ENCODE measurements around the gene CENPP.
A peak's percentile ranks its signal among the peaks of the same experiment; 100 is the strongest.

CENPP gene

DNA sequence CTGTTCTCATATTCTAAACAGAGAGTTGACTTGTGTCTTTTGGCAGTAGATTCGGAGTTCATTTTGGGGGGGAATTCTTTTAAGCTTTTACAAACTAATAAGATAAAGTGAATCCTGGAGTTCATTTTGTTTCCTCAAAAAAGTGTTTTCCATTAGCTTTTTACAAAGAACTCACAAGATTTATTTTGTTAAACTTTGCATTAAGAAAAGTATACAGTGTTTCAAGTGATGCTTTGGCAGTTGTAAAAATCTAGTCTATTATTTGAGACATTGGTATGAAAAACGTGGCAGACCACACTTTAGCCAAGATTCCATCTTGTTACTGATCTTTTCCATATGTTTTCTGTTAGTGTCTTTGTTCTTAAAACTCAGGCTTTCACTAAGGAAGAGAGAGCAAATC is 99.7 kb downstream of the CENPP start:
- ATAC-seq = no peak
- no peak for DNase-seq

DNA sequence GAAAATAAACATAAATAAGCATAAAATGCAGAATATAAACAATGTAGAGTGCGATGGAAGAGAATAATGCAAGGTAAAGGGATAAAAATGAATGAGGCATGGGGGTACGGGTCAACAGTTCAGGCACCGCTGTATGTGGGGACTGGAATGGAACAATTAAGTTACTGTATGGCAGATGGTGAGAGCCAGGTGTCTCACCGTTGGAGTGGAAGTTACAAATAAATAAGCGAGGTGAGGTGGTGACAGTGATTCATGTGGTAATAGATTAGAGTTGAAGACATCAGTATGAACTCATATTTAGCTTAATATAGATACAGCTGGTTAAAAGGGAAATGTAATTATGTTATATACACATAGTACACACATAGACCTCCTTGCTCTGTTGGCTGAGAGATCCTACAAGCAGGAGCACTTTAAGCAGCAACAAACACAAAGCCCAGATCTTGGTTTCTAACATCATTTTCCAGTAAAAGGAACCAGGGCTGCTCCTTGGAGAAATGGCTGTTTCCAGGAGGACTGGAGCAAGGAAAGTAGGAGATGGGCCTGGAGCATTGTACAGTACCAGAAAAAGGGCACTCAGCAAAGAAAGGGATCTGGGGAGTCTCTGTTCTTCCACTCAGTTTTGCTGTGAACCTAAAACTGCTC is 100.9 kb downstream of the CENPP start:
- DNase-seq (no peak), ATAC-seq (no peak)

DNA sequence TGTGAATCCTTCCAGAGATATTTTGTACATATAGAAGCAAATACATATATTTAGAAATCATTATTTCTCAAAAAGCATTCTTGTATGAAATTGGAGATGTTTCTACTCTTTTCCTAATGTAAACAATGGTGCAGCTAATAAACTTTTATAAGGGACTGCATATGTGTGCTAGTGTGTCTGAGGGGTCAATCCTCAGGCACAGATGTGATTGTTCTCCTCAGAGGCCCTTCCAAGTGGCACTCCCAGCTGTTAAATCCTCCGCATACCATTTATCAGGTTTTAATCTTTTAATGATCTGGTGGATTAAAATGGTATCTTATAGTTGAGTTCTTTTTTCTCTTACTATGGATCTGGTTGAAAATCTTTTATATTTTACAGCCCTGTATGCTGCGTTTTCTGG is 104.1 kb downstream of the CENPP start:
- no peak for ATAC-seq
- DNase-seq = no peak

DNA sequence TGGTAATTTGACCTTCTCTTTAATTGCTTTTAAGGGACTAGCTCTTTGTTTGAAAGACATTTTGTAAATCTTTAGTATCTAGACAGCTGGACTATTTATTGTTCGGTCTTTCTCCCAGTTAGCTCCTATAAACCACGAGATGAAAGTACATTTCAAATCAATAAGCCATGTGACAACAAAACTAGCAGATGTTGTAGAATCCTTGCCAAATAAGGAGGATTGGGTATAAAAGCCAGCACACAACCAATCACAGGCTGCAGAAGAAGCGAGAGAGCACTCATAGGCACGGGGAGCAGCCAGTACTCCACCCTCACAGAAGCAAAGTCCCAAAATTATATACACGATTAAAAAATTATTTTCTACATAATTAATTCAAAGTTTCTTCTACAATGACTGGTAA is 106.6 kb downstream of the CENPP start:
- DNase-seq (no peak), ATAC-seq (no peak)

DNA sequence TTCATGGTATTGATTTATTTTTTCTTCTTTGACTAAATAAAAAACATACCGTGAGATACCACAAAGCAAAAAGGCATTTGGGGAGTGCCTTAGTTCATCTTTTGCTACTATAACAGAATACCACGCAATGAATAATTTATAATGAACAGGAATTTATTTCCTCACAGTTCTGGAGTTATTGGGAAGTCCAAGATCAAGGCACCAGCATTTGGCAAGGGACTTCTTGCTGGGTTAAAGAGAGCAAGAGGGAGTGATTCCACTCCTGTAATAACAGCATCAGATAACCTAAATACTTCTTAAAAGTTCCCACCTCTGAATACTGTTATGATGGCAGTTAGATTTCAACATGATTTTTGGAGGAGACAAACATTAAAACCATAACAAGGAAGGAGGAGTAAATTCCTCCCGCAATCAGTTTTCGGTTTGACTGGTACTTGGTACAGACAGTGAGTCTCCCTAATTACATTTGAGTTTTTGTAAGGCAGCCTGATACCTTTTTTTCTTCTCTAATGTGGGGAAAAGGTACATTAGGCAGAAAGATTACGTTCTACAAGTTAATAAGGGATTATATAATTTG is 107.3 kb downstream of the CENPP start:
- DNase-seq (no peak), ATAC-seq (no peak)

DNA sequence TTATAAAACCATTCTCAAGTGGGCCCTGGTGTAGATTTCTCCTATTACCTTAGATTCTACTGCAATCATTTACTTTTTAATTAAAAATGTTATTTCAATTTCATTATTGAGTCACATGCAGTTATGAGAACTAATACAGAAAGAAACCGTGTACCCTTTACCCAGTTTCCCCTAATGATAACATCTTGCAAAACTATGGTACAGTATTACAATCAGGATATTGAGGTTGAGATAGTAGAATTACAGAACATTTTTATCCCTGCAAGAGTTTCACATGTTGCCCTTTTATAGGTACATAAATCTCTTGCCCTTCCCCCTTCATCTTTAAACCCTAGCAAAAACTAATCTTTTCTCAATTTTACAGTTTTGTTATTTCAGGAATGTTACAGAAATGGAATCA is 109.5 kb downstream of the CENPP start:
- no peak for DNase-seq
- ATAC-seq = no peak

DNA sequence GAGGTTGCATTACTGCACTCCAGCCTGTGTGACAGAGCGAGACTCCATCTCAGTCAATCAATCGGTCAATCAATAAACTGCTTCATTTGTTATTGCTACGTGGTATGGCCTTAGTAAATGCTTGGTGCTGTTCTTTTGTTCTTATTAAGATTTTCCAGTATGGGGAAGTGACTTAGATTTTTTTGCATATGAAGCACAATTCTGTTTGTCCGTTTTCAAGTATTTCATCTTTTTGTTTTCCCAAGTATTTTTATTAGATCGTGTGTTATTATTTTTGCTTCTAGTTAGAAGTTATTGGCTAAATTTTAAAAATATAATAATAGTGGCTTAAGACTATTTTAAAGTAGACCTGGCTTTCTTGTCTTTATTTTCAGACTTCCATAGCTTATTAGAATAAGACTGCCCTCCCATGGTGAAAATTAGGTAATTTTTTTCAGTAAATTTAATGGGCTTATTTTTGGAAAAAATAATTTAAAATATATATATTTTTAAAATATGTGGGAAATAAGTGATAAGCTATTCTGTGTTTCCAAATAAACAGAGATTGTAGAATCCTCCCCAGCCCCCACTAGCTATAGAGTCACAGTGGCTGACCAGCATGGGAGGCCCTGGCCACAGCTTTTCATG is 113.3 kb downstream of the CENPP start:
- ATAC-seq (no peak), DNase-seq (no peak)

DNA sequence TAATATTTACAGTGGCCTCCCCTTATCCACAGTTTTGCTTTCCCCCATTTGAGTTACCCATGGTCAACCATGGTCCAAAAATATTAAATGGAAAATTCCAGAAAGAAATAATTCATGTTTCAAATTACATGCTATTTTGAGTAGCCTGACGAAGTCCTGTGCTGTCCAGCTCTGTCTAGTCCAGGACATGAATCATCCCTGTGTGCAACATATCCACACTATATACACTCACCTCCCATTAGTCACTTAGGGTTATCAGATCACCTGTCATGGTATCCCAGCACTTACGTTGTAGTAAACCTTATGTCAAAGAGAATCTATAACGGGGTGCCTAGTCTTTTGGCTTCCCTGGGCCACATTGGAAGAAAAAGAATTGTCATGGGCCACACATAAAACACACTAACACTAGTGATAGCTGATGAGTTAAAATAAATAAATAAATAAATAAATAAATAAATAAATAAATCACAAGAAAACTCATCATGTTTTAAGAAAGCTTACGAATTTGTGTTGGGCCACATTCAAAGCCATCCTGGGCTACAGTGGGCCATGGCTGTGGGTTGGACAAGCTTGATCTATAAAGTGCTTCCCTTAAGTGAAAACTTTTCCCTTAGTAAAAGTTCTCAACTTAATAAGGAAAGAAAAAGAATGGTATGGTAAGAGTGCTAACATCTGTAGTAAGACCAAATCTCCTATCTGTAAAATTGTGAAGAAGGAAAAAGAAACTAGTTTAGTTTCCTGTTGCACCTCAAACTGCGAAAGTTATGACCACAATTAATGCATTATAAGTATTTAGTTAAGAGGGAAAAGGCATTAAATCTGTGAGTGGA is 114.4 kb downstream of the CENPP start:
- no peak for DNase-seq
- ATAC-seq = no peak

DNA sequence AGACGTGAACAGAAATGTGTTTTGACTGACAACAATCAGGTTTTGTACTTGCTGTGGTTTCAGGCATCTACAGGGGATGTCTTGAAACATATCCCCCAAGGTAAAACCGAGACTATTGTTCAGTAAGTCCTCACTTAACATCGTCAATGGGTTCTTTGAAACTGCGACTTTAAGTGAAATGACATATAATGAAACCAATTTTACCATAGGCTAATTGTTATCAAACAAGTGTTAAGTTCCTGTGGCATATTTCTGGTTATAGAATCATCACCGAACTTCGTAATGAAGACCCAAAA is 114.9 kb downstream of the CENPP start:
- no peak for DNase-seq

DNA sequence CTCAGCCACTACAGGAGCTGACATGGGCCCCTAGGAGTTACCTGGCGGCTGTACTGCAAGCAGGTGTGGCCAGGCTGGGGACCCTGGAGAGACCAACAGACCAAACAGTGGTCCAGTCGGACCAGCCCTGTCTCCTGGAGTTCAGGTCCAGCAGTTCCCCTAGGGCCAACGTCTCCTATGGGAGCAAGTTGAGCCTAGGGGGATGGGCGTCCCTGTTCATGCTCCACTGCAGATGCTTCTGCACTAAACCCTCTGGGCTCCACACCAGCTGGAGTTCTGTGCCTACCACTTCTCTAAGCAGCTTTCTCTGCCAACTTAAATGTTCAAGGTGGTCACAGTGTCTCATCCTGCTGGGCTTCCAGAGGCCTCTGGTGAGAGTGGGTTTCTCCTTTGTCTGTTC is 119.1 kb downstream of the CENPP start:
- DNase-seq (no peak), ATAC-seq (no peak)

More for the DNA sequence above, 114.9 kb downstream of the CENPP start:
- ATAC-seq = peak; percentile 43

DNA sequence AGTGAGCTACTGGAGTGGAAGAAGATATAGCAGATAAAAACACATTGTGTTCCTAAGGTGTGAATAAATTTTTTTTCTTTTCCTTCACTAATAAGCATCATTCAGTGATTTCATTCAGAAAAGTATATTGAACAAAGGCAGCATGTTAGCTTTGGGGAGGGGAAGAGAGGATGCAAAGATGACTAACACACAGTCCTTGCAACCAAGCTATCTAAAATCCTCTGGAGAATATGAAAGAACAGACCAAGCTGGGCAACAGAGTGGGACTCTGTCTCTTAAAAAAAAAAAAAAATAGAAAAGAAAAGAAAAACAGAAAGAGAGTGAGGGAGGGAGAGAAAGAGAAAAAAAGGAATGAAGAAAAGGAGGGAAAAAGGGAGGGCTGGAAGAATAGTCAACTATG is 120.8 kb downstream of the CENPP start:
- DNase-seq (no peak), ATAC-seq (no peak)

DNA sequence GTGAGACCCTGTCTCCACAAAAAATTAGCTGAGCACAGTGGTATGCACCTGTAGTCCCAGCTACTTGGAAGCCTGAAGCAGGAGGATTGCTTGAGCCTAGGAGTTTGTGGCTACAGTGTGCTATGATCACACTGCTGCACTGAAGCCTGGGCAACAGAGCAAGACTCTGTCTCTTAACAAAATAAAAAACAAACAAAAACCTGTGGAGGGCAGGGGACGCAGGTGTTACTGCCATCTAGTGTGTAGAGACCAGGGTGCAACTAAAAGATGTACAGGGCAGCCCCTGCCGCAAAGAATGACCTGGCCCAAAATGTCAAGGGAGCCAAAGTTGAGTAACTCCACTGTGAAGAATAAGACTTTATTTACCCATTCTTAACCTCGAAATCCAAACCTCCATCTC is 129.5 kb downstream of the CENPP start:
- DNase-seq = no peak
- no peak for ATAC-seq

DNA sequence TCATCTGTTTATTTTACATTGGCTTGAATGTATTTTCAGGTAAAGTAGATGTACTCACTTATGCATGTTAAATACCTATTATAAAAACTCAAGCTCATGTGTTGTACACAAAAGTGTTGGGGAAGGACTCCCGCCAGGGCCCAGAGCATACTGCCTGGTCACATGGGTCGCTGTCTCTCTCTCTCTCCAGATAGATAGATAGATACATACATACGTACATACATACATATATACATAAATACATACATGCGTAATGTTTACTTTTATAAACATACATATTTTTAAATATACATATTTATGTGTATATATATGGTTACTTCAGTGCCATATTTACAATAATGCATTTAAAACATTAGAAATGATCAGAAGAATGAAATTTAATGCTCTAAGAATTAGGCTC is 131.8 kb downstream of the CENPP start:
- no peak for ATAC-seq
- no peak for DNase-seq

DNA sequence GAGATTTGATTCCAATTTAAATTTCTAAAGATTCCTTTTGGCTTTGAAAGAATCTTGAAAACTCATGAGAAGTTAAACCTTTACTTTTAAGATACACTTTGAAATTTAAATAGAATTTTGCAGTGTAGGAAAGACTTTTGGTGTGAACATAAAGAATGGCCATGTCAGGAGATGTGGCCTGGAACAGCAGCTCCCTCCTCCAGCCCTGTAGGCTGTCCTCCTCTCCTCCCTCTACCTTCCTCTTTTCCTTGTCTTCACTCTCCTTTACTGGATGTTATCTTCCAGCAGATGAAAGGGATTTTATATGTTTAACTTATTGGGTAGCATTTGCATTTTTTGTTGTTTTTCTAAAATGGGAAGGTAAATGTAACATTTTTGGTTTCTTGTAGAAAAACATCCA is 137.6 kb downstream of the CENPP start:
- no peak for ATAC-seq

DNA sequence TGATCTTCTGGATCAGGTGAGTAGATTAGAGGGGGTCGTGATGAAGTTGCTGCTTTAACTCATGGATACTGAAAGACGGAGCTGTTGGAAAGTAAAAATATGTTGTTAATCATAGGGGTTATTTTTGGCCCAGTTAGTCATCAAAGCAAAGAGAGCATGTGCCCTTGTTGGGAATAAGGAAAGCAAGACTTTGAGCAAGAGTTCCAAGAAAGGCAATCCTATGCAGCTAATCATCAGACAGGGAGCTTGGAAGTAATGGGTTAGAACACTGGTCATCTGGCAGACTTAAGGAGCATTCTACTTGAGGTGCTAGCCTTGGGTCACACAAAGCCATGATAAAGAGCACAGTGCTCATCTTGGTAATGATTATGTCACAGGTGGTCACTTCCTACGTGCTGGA is 138.2 kb downstream of the CENPP start:
- ATAC-seq (no peak), DNase-seq (no peak)

More for the DNA sequence above, 137.6 kb downstream of the CENPP start:
- no peak for DNase-seq

DNA sequence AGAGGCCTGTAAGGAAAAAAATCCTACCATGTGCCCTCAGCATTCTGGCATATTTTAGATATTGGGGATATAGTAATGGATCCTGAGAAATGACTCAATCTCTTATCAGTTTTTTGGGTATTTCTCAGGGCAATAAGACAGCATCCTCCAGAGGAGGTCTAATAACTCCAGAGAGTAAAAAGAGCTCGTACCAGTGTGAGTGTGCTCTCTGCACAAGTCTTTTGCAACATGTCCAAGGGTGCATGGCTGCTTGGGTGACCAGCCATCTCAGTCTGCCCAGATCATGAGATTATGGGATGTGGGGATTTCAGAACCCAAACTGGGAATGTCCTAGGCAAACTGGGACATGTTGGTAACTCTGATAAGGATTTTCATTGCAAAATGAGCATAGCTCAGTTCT is 141.3 kb downstream of the CENPP start:
- DNase-seq = no peak
- no peak for ATAC-seq

DNA sequence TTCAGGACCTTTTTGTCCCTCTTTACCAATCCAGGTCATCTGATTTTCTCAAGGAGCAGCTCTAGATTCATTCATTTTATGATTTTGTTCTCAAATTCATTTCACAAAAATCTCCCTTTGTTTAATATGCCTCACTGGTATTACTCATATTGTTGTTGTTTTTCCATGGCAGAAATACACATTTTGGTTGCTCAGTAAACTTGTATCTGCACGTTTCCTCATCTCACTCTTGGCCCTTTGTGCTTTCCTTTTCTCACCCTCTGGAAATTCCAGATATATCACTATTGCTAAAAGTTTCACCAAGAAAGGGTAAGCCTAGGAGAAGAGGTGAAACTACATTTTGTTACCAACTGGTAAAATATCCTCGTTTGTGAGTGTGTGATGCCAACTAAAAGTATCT is 141.8 kb downstream of the CENPP start:
- ATAC-seq = no peak
- no peak for DNase-seq

DNA sequence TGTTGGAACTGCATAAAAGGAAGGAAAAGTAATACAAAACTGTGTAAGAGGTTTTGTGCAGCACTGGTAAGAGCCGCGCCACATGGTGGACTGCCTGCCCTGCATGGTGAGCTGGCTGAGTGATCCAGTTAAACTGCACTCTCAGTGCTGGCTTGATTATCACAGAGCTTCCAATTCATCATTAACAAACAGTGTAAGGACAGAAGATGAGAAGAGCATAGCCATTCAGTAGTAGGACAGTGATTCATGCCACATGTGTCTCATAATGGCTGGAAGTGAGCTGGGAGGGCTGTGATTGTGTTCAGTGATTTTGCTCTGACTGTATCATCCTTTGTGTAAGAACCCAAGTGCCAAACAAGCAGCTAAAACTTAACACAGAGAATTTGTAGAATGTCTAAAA is 142.5 kb downstream of the CENPP start:
- DNase-seq = no peak
- ATAC-seq = no peak

DNA sequence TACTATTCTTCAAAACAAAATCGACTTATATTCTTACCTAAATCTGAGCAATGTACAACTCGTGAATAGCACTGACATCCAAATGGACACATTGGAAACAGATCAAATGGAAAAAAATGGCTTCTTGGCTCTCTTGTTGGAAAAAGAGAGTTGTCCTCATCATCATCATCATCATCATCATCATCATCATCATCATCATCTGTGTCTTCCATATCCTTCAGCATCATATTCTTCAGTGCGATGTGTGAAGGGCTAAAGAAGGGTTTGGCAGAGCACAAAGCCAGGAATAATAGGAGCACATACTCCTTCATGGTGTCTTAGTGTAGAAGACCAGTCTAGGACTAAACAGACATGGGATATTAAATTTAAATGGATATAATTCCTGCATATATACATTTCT is 148.8 kb downstream of the CENPP start:
- no peak for ATAC-seq
- DNase-seq = no peak

DNA sequence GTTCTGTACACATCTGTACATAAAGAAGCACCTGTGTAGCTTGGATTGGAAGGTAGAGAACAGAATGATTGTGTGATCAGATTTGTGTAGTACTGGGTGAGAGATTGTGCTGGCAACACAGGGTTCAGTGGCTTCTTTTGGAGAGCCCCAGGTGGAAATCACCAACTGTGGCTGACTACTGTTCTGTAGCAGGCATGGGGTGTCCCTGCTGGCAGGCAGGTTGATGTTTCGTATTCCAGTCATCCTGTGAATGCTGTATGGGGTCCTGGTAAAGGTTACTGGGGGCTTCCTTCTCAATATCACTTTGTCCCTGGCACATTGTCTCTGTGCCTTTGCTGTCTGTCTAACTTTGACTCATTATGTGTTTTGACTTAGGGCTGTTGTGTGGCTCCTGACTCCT is 151.2 kb downstream of the CENPP start:
- ATAC-seq = peak; percentile 72
- no peak for DNase-seq

DNA sequence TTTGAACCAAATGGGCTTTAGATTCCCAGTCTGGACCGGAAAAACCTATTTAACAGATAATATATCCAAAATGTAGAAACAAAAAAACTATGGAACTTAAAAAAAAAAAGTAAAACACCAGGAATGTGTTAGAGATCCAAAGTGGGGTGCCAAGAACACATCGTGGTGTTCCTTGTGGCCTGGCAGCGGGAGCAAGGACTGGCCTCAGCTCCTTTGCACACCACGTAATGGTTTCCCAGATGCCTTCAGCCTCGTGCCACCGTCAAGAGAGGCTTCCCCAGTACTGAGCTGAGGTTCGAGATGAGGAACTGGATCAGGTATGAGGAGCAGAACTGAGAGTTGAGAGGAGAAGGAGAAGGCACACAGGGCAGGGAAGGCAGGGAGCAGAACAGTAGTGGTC is 153.0 kb downstream of the CENPP start:
- ATAC-seq (no peak), DNase-seq (no peak)

DNA sequence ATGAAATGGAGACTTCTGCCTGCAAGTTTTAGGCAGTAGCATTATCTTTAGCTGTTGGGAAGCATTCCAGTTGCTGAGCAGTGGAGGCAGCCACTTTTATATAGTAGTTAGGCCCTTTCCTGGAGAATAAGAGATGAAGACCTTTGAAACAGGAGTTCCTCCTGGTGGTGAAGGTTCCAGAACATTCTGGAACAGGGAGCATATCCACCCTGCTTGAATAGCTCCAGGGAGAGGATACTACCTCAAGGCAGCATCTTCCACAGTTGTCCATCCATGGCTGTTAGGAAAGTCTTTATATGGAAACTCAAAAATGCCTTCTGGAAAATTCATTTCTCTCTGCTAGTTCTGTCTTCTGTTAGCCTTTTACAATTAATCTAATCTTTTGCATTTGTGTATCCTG is 153.6 kb downstream of the CENPP start:
- ATAC-seq (no peak), DNase-seq (no peak)

DNA sequence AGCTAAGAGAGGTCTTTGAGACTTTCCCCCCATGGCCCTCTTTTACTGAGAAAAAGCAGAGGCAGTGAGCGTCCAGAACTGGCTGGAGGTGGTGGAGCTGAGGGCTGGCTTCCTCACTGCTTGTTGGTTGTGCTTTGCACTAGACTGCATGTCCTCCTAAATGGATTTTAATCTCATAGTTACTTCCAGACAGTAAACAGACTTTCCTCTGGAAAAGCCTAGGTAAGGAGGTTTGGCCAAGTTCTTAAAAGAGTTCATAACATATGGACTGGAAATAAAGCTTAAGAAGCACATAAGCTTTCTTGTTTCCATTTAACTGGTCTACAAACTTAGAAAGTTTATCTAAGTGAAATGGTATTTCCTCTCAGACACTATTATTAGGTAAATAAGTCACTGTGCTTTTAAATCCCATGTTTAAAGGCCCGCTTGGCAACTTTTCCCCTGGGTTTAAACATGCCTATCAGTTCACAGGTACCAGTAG is 154.6 kb downstream of the CENPP start:
- ATAC-seq (no peak), DNase-seq (no peak)
